Gastroesophageal sphincter (tissue), 3 donors: ENCODE measurements around the gene NBL1.

Experiments used
- POLR2A ChIP-seq, 2 donors: fragments of 450-650 bp; IDR thresholded peaks; one replicate each; pipeline ENCODE4 v1.6.1; 2017; ENCODE audit warnings: antibody characterized with exemption in 2 of 2, mild to moderate bottlenecking in 2 of 2, moderate library complexity in 1 of 2
- POLR2AphosphoS5 ChIP-seq: sonication (generic); formaldehyde crosslinking; IDR thresholded peaks from one replicate; pipeline ENCODE4 v1.6.1; 2017; ENCODE audit warnings: antibody characterized with exemption
- TF ChIP-seq, protein P1 (sequence below), 4 experiments: fragments of 200-600 bp in 2 of 4; fragments of 450-650 bp in 2 of 4; sonication (generic) in 1 of 4; IDR thresholded peaks; one replicate each; pipeline ENCODE4 v1.5.1; 2017 to 2019; ENCODE audit warnings: antibody characterized with exemption in 4 of 4, mild to moderate bottlenecking in 2 of 4, moderate library complexity in 2 of 4

- TF ChIP-seq, protein P1, sequence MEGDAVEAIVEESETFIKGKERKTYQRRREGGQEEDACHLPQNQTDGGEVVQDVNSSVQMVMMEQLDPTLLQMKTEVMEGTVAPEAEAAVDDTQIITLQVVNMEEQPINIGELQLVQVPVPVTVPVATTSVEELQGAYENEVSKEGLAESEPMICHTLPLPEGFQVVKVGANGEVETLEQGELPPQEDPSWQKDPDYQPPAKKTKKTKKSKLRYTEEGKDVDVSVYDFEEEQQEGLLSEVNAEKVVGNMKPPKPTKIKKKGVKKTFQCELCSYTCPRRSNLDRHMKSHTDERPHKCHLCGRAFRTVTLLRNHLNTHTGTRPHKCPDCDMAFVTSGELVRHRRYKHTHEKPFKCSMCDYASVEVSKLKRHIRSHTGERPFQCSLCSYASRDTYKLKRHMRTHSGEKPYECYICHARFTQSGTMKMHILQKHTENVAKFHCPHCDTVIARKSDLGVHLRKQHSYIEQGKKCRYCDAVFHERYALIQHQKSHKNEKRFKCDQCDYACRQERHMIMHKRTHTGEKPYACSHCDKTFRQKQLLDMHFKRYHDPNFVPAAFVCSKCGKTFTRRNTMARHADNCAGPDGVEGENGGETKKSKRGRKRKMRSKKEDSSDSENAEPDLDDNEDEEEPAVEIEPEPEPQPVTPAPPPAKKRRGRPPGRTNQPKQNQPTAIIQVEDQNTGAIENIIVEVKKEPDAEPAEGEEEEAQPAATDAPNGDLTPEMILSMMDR (IDR thresholded peaks at IDR 0.05), result no peak
- TF ChIP-seq POLR2A (IDR thresholded peaks at IDR 0.05) (no peak), POLR2AphosphoS5 (no peak)
These were observed 31.6 kb upstream of the NBL1 start for GRCh38 chr1:19612530-19612929.
